HepG2 (cell line): Measurements from ENCODE around the gene ISG20. TPM values are rescaled to one million over a fixed set of nuclear protein-coding genes. Genes with fewer than 3 reads are reported as not detected.

Source experiments
- ARID2 ChIP-seq: sonication (generic); formaldehyde crosslinking; IDR thresholded peaks from 2 replicates; pipeline ENCODE4 v1.8.1; 2022; ENCODE audit warnings: mild to moderate bottlenecking, missing genetic modification reagents, borderline replicate concordance
- CEBPG ChIP-seq: IDR thresholded peaks from 2 replicates; pipeline ENCODE4 v1.6.1; 2016
- CREM ChIP-seq, 2 experiments: sonication (generic) in 1 of 2; formaldehyde crosslinking in 1 of 2; IDR thresholded peaks; 2 replicates each; pipeline versions ENCODE4 v1.4.0 to v1.6.1; 2016 to 2020; ENCODE audit warnings: antibody characterized with exemption in 1 of 2, mild to moderate bottlenecking in 1 of 2, missing genetic modification reagents in 1 of 2
- EHMT2 ChIP-seq: fragments of 200-600 bp; sonication (generic); IDR thresholded peaks from 2 replicates; pipeline ENCODE4 v1.7.0; 2017; ENCODE audit warnings: antibody characterized with exemption, low read depth, low read length, borderline replicate concordance
- KDM2A ChIP-seq: sonication (generic); formaldehyde crosslinking; IDR thresholded peaks from 2 replicates; pipeline ENCODE4 v1.4.0; 2020; ENCODE audit warnings: low read depth, missing genetic modification reagents, borderline replicate concordance
- MAFG ChIP-seq: sonication (generic); formaldehyde crosslinking; IDR thresholded peaks from 2 replicates; pipeline ENCODE4 v1.5.1; 2020; ENCODE audit warnings: mild to moderate bottlenecking, missing genetic modification reagents
- MED1 ChIP-seq: sonication (generic); formaldehyde crosslinking; IDR thresholded peaks from 2 replicates; pipeline ENCODE4 v1.4.0; 2020; ENCODE audit warnings: missing genetic modification reagents
- POLR2A ChIP-seq, 2 experiments: IDR thresholded peaks; 2 replicates each; pipeline ENCODE4 v1.6.1; 2011; ENCODE audit warnings: low read depth in 2 of 2, low read length in 2 of 2, mild to moderate bottlenecking in 1 of 2, moderate library complexity in 1 of 2; ENCODE audit not compliant: insufficient read depth in 1 of 2
- POLR2AphosphoS5 ChIP-seq: IDR thresholded peaks from 2 replicates; pipeline ENCODE4 v1.6.1; 2012; ENCODE audit warnings: low read depth, low read length
- POLR2G ChIP-seq: fragments of 200-400 bp; formaldehyde crosslinking; IDR thresholded peaks from 2 replicates; pipeline ENCODE4 v1.6.1; 2018; ENCODE audit warnings: mild to moderate bottlenecking, low read depth, low read length, moderate library complexity
- RBM22 ChIP-seq: fragments of 200-400 bp; formaldehyde crosslinking; optimal IDR thresholded peaks from 2 replicates; pipeline ENCODE3; 2017; ENCODE audit warnings: mild to moderate bottlenecking, low read length, moderate library complexity
- SALL1 ChIP-seq: sonication (generic); formaldehyde crosslinking; IDR thresholded peaks from 2 replicates; pipeline ENCODE4 v1.8.0; 2022; ENCODE audit warnings: mild to moderate bottlenecking, missing genetic modification reagents
- TGIF2 ChIP-seq: IDR thresholded peaks from 2 replicates; pipeline ENCODE4 v1.6.1; 2016; ENCODE audit warnings: control low read depth, missing compliant biosample characterization
- THYN1 ChIP-seq: sonication (generic); formaldehyde crosslinking; IDR thresholded peaks from 2 replicates; pipeline ENCODE4 v1.8.1; 2023; ENCODE audit warnings: low read depth, mild to moderate bottlenecking, moderate library complexity, missing genetic modification reagents, borderline replicate concordance
- TP53 ChIP-seq: sonication (generic); formaldehyde crosslinking; conservative IDR thresholded peaks from 2 replicates; pipeline ENCODE4 v1.4.0; 2020; ENCODE audit warnings: missing genetic modification reagents
- ZBTB7B ChIP-seq: sonication (generic); formaldehyde crosslinking; IDR thresholded peaks from 2 replicates; pipeline ENCODE4 v1.4.0; 2020; ENCODE audit warnings: missing genetic modification reagents
- ZNF670 ChIP-seq: sonication (generic); formaldehyde crosslinking; IDR thresholded peaks from 2 replicates; pipeline ENCODE4 v1.8.0; 2022; ENCODE audit warnings: mild to moderate bottlenecking, missing genetic modification reagents, borderline replicate concordance
- ZNF678 ChIP-seq: sonication (generic); formaldehyde crosslinking; IDR thresholded peaks from 2 replicates; pipeline ENCODE4 v1.4.0; 2020; ENCODE audit warnings: mild to moderate bottlenecking, missing genetic modification reagents
- ZNF749 ChIP-seq: sonication (generic); formaldehyde crosslinking; IDR thresholded peaks from 2 replicates; pipeline ENCODE4 v1.8.0; 2022; ENCODE audit warnings: mild to moderate bottlenecking, missing genetic modification reagents, moderate library complexity, borderline replicate concordance
- ZNF839 ChIP-seq: sonication (generic); formaldehyde crosslinking; IDR thresholded peaks from 2 replicates; pipeline ENCODE4 v1.4.0; 2020; ENCODE audit warnings: missing genetic modification reagents, mild to moderate bottlenecking, borderline replicate concordance
- polyA plus RNA-seq, 8 experiments: library from polyadenylated mRNA; depleted of rRNA in 3 of 8; stranded (reverse) in 7 of 8; unstranded in 1 of 8; fragments of >200 nt; fragmentation: Illumina TruSeq in 4 of 8; extraction: Trizol in 4 of 8; gene quantifications; 2 replicates each; pipeline versions ENCODE4 v1.2.1 to v1.2.3, GENCODE V29; 2011 to 2016; ENCODE audit warnings: low read depth in 4 of 8, missing spikeins in 1 of 8, mixed read lengths in 1 of 8; ENCODE audit not compliant: insufficient read depth in 1 of 8
- total RNA-seq, 5 experiments: library from RNA; depleted of rRNA; stranded (reverse); fragments of >200 nt; fragmentation: Illumina TruSeq; extraction: Trizol; gene quantifications; 2 replicates each; pipeline ENCODE4 v1.2.3, GENCODE V29; 2016; ENCODE audit warnings: low read depth in 1 of 5
- TF ChIP-seq, protein P1 (sequence below): sonication (generic); formaldehyde crosslinking; IDR thresholded peaks from 2 replicates; pipeline ENCODE4 v1.4.0; 2020; ENCODE audit warnings: missing genetic modification reagents
- TF ChIP-seq, protein P2 (sequence below): sonication (generic); formaldehyde crosslinking; IDR thresholded peaks from 2 replicates; pipeline ENCODE4 v1.8.1; 2023; ENCODE audit warnings: mild to moderate bottlenecking, moderate library complexity, missing genetic modification reagents
- TF ChIP-seq, protein P3 (sequence below): sonication (generic); formaldehyde crosslinking; IDR thresholded peaks from 2 replicates; pipeline ENCODE4 v1.5.0; 2020; ENCODE audit warnings: mild to moderate bottlenecking, low read depth, missing genetic modification reagents, borderline replicate concordance

ISG20 gene
- total and polyA plus RNA-seq, 2 of the 13 experiments (the other 11 are each of a cell fraction or from before 2014, with no cell fraction given): 6.3 to 31.5 TPM

DNA sequence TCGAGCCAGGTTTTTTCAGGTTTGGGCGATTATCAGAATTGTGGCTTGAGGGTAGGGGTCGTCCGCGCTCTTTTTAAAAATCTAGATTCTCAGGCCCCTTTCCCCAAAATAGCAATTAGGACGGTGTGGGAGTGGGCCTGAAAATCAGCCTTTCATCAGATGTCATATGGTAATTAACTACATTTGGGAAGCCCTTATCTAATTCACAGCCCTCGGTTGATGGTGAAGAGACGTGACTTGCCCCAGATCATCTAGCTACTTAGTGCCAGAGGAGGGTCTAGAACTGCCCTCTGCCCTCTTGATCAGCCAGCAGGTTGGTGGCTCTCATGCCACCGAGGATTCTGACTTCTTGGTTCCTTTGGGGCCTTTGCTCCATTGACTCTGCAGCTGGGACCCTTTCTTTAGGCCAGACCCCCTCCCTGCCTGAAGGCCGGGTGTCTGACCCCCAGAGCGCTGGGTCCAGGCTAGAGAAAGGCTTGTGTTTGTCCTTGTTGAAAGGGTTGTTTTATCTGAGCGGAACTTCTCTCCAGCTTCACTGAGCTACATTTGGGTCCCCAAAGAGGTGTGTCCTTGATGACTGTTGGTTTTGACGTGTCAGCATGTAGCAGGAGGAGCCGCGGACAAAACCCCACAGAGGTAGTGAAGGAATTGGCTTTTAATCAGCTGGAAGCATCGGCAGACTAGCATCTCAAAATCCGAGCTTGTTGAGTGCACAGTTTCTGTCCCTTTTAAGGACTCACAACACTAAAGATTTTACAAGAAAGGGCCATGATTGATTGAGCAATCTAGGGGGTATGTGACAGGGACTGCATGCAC lies 16.8 kb upstream of the ISG20 start (continued):
- TF ChIP-seq MAFG (CRISPR knock-in tag) (0 out of 2 replicates have a peak, but pooled peaks have one; percentile 25), KDM2A (0 out of 2 replicates have a peak, but pooled peaks have one; percentile 2), MED1 (CRISPR knock-in tag) (peak; percentile 56), ZNF749 (CRISPR knock-in tag) (no peak), CREM (IDR thresholded peaks at IDR 0.05) (peak; percentile 27; the same call in 1 of the 2 replicates), CREM (CRISPR knock-in tag; IDR thresholded peaks at IDR 0.05) (no peak), POLR2AphosphoS5 (peak; percentile 61; the same call in 1 of the 2 replicates), ZNF678 (CRISPR knock-in tag) (no peak), CEBPG (peak; percentile 54; the same call in 1 of the 2 replicates), ZNF670 (peak; percentile 63; the same call in 1 of the 2 replicates), SALL1 (no peak; the same call in 1 of the 2 replicates), EHMT2 (no peak), ZNF839 (CRISPR knock-in tag) (no peak), ARID2 (CRISPR knock-in tag) (no peak), TP53 (peak; percentile 32; the same call in 1 of the 2 replicates), RBM22 (peak; percentile 41), POLR2G (peak; percentile 79), THYN1 (CRISPR knock-in tag) (no peak), POLR2A (IDR thresholded peaks at IDR 0.05; ENCODE audit: insufficient read depth in 1 of 2, low read depth in 2 of 2, low read length in 2 of 2) (peak; percentile 51 to 63; a peak in 2 of 4 replicates), TGIF2 (CRISPR knock-in tag) (peak; percentile 87), ZBTB7B (0 out of 2 replicates have a peak, but pooled peaks have one; percentile 25)
- TF ChIP-seq, protein P1, sequence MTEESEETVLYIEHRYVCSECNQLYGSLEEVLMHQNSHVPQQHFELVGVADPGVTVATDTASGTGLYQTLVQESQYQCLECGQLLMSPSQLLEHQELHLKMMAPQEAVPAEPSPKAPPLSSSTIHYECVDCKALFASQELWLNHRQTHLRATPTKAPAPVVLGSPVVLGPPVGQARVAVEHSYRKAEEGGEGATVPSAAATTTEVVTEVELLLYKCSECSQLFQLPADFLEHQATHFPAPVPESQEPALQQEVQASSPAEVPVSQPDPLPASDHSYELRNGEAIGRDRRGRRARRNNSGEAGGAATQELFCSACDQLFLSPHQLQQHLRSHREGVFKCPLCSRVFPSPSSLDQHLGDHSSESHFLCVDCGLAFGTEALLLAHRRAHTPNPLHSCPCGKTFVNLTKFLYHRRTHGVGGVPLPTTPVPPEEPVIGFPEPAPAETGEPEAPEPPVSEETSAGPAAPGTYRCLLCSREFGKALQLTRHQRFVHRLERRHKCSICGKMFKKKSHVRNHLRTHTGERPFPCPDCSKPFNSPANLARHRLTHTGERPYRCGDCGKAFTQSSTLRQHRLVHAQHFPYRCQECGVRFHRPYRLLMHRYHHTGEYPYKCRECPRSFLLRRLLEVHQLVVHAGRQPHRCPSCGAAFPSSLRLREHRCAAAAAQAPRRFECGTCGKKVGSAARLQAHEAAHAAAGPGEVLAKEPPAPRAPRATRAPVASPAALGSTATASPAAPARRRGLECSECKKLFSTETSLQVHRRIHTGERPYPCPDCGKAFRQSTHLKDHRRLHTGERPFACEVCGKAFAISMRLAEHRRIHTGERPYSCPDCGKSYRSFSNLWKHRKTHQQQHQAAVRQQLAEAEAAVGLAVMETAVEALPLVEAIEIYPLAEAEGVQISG (CRISPR knock-in tag): 0 out of 2 replicates have a peak, but pooled peaks have one; percentile 18
- TF ChIP-seq, protein P2, sequence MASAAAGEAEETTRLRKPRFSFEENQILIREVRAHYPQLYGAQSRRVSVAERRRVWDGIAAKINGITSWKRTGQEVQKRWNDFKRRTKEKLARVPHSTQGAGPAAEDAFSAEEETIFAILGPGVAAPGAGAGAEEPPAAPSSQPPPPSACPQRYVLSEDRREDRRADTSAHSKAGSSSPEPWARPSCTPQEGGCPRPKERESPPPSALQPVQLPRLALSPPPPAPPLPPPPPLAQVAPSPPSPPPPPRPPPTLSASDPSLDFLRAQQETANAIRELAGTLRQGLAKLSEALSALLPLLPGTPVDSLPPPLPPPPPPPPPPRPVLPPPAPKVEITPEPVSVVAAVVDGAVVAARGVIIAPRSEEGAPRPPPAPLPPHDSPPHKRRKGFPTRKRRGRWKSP (CRISPR knock-in tag): peak; percentile 37; the same call in 1 of the 2 replicates
- TF ChIP-seq, protein P3, sequence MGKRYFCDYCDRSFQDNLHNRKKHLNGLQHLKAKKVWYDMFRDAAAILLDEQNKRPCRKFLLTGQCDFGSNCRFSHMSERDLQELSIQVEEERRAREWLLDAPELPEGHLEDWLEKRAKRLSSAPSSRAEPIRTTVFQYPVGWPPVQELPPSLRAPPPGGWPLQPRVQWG (CRISPR knock-in tag): no peak
